AG09309 (cell line): ENCODE results near the gene SMC1A.
A peak's percentile ranks its signal among the peaks of the same experiment; 100 is the strongest.

Experiments
- DNase-seq: peaks from one replicate; pipeline ENCODE4 v3.0.0-alpha.2; 2010; ENCODE audit warnings: low read depth
- H3K4me3 ChIP-seq: 2 replicates; pipeline ENCODE4 v1.5.1; 2011; ENCODE audit warnings: mild to moderate bottlenecking, low read depth, low read length, moderate library complexity; ENCODE audit not compliant: control insufficient read depth
- CTCF ChIP-seq: IDR thresholded peaks from 2 replicates; pipeline ENCODE4 v1.5.1; 2011; ENCODE audit warnings: mild to moderate bottlenecking, low read depth, low read length, inconsistent platforms; ENCODE audit not compliant: insufficient read depth, control insufficient read depth; ENCODE audit errors: missing control alignments

Gene SMC1A

GRCh38 chrX:53447441-53447840, 25.0 kb upstream of the SMC1A start:
- no peak for DNase-seq
- no peak for TF ChIP-seq CTCF
- H3K4me3 ChIP-seq: no peak overlapping the region

GRCh38 chrX:53445977-53446376, 23.5 kb upstream of the SMC1A start:
- no peak overlapping the region for H3K4me3 ChIP-seq
- no peak for DNase-seq
- peak; percentile 74 for TF ChIP-seq CTCF

GRCh38 chrX:53442322-53442631, 19.8 kb upstream of the SMC1A start:
- no peak for TF ChIP-seq CTCF
- no peak for DNase-seq
- H3K4me3 ChIP-seq: no peak overlapping the region

DNA sequence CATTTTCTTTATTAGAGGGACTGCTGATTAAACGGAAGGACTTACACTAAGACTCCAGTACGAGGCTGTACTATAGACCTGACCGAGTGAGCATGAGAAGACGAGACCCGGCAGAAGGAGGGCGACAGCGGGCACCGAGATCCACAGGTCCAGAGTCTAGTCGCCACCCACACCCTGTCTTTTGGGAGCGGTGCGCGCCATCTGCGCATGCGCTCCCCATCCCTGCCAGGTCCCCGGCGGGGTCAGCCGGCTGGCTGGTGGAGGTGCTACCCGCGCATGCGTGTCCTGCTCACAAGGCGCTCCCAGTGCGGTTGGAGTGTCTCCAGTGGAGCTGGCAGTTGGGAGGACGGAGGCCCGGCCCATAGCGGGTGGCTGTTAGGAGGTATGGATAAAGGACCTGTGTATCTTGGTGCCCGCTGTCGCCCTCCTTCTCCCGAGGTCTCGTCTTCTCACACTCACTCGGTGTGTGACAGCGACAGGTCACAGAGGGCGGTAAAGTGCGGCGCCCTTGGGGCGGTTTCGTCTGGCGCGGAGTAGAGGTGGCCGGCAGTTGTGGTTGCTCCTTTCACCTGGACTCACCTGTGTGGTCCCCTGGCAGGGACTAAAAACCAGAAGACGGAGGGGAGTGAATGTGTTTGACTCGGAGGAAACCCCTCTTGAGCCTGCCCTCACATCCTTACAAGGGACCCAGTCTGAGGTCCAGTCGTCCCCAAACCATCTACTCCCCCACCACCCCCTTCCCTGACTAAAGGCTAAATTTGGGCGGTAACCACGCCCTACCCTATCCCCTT, 19.3 kb upstream of the SMC1A start:
- DNase-seq: no peak
- no peak for TF ChIP-seq CTCF
- H3K4me3 ChIP-seq: peak overlapping the region; percentile 35

GRCh38 chrX:53440621-53441517, 18.4 kb upstream of the SMC1A start:
- DNase-seq: no peak
- H3K4me3 ChIP-seq: peak overlapping the region; percentile 35
- TF ChIP-seq CTCF: no peak

DNA sequence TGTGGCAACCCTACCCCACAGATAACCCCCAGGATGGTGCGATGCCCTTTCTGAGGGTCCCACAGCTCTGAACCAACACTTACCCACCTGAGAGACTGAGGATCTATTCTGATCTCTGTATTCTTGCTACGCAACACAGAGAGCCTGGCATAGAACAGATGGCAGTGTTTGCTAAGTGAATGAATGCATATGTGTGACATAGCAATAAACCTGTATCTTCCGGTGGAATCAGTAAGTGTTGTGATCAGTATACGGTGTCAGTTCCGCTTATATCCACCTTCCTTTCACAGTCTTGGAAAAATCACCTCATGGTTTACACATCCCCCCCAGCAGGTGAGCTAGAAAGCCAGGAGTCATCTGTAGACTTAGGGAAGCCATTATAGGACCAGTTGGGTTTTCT, 17.6 kb upstream of the SMC1A start:
- no peak overlapping the region; the same call in 1 of the 2 replicates for H3K4me3 ChIP-seq
- DNase-seq: no peak
- TF ChIP-seq CTCF: no peak
